GM12873 (cell line): Measurements from ENCODE around the gene PTPRO.

Experiments used
- CTCF ChIP-seq: IDR thresholded peaks from 2 replicates; pipeline ENCODE4 v1.5.1; 2012; ENCODE audit warnings: low read depth, mild to moderate bottlenecking, moderate library complexity, low read length, control low read depth; ENCODE audit not compliant: insufficient read depth; ENCODE audit errors: missing control alignments

Gene PTPRO

GRCh38 chr12:15494329-15495046 is 172.2 kb downstream of the PTPRO start:
- TF ChIP-seq CTCF, result no peak

GRCh38 chr12:15495746-15496145 is 173.4 kb downstream of the PTPRO start:
- no peak for TF ChIP-seq CTCF

GRCh38 chr12:15496738-15497137 is 174.4 kb downstream of the PTPRO start:
- TF ChIP-seq CTCF, result no peak

- TF ChIP-seq CTCF, result no peak
Measured at GRCh38 chr12:15497671-15498292, 175.5 kb downstream of the PTPRO start.

- no peak for TF ChIP-seq CTCF
Measured at GRCh38 chr12:15502211-15502610, 179.9 kb downstream of the PTPRO start.

- no peak for TF ChIP-seq CTCF
Measured at GRCh38 chr12:15505616-15506015, 183.3 kb downstream of the PTPRO start.

GRCh38 chr12:15515010-15515409 is 192.7 kb downstream of the PTPRO start:
- no peak for TF ChIP-seq CTCF
